Body of pancreas (tissue), 4 donors: ENCODE data around the gene TBX19. TPM values are rescaled to one million over a fixed set of nuclear protein-coding genes. Genes with fewer than 3 reads are reported as not detected.

ENCODE experiments used
- ATAC-seq: fragments of 150-250 bp; one replicate; pipeline ENCODE4 v1.9.1; 2016
- DNase-seq, 4 donors: peaks; one replicate each; pipeline ENCODE4 v3.0.0-alpha.2; 2019
- H3K27ac ChIP-seq, 4 donors: fragments of 200-600 bp; sonication (generic); 1 replicate in 3 of 4; 2 replicates in 1 of 4; pipeline versions ENCODE4 v1.5.1 to v1.6.1; 2016 to 2019; ENCODE audit warnings: mild to moderate bottlenecking in 1 of 4, mixed read lengths in 1 of 4, moderate library complexity in 1 of 4
- H3K27me3 ChIP-seq, 2 donors: fragments of 200-600 bp; sonication (generic); one replicate each; pipeline ENCODE4 v1.6.0; 2016; ENCODE audit warnings: mild to moderate bottlenecking in 1 of 2
- H3K36me3 ChIP-seq, 2 donors: fragments of 200-600 bp; sonication (generic); replicated peaks in 1 of 2; 2 replicates each; pipeline ENCODE4 v1.5.1; 2016; ENCODE audit warnings: low read depth in 2 of 2; ENCODE audit not compliant: insufficient read depth in 1 of 2
- H3K4me1 ChIP-seq: fragments of 200-600 bp; sonication (generic); one replicate; pipeline ENCODE4 v1.6.0; 2016
- H3K4me3 ChIP-seq, 2 donors: fragments of 200-600 bp; sonication (generic); 1 replicate in 1 of 2; 2 replicates in 1 of 2; pipeline ENCODE4 v1.5.1; 2016 to 2019
- H3K9me3 ChIP-seq, 3 donors: fragments of 200-600 bp; sonication (generic); 1 replicate in 2 of 3; 2 replicates in 1 of 3; pipeline ENCODE4 v1.5.1; 2016
- CTCF ChIP-seq, 7 experiments: fragments of 450-650 bp in 4 of 7; fragments of 200-600 bp in 3 of 7; sonication (generic) in 3 of 7; IDR thresholded peaks; one replicate each; pipeline ENCODE4 v1.5.1; 2016 to 2019; ENCODE audit warnings: antibody characterized with exemption in 7 of 7
- POLR2A ChIP-seq, 3 donors: fragments of 450-650 bp; IDR thresholded peaks; one replicate each; pipeline ENCODE4 v1.6.1; 2016; ENCODE audit warnings: antibody characterized with exemption in 3 of 3, mild to moderate bottlenecking in 2 of 3
- WGBS, 2 donors: methylation state at CpG; one replicate each; pipeline ENCODE4 v1.1.5; 2017; 5-methylcytosine and 5-hydroxymethylcytosine counted together
- intact Hi-C: fragments of 100-400 bp; cut with DNase I; formaldehyde crosslinking; loops from one replicate; pipeline ENCODE4 v1.15.1; 2023
- total RNA-seq, 2 donors: library from RNA; depleted of rRNA; stranded (reverse); fragments of >200 nt; gene quantifications; one replicate each; pipeline ENCODE4 v1.1.0, GENCODE V29; 2016

TBX19 gene
- total RNA-seq, 2 donors from 2014 or later: 0.78 to 2.0 TPM

- Histone ChIP-seq H3K4me1 (no peaks in the 10 kb centered on the region), H3K36me3 (no peaks in the 10 kb centered on the region), H3K4me3 (no peak overlapping the region), H3K27ac (no peak overlapping the region), H3K9me3 (no peaks in the 10 kb centered on the region), H3K27me3 (no peaks in the 10 kb centered on the region)
- TF ChIP-seq POLR2A (IDR thresholded peaks at IDR 0.05): no peak
- TF ChIP-seq CTCF (IDR thresholded peaks at IDR 0.05): no peak
- 93 to 100% methylated on average over 1 of the region's 1 CpG for WGBS, 2 donors
- ATAC-seq: no peak
- intact Hi-C loops: no loop called here
- no peak for DNase-seq
Measured at GRCh38 chr1:168331569-168331968, 50.9 kb downstream of the TBX19 start.

GRCh38 chr1:168333562-168334276, 53.0 kb downstream of the TBX19 start:
- no peaks in the 10 kb centered on the region for H3K36me3 ChIP-seq
- no peaks in the 10 kb centered on the region for H3K27me3 ChIP-seq
- DNase-seq: no peak
- no peaks in the 10 kb centered on the region for H3K9me3 ChIP-seq
- no peak overlapping the region for H3K4me3 ChIP-seq
- H3K27ac ChIP-seq: no peak overlapping the region
- 46 to 67% methylated on average over 6 of the region's 6 CpGs for WGBS, 2 donors
- ATAC-seq: no peak
- TF ChIP-seq CTCF (IDR thresholded peaks at IDR 0.05) (no peak), POLR2A (IDR thresholded peaks at IDR 0.05) (no peak)
- intact Hi-C loops: no loop called here
- H3K4me1 ChIP-seq: no peaks in the 10 kb centered on the region

- WGBS, 2 donors: 87 to 89% methylated on average over 1 of the region's 1 CpG
- no peaks in the 10 kb centered on the region for H3K4me1 ChIP-seq
- H3K9me3 ChIP-seq: no peaks in the 10 kb centered on the region
- TF ChIP-seq CTCF (IDR thresholded peaks at IDR 0.05) (no peak), POLR2A (IDR thresholded peaks at IDR 0.05) (no peak)
- H3K4me3 ChIP-seq: no peak overlapping the region
- no peaks in the 10 kb centered on the region for H3K27me3 ChIP-seq
- ATAC-seq: no peak
- no peak for DNase-seq
- no peak overlapping the region for H3K27ac ChIP-seq
- no peaks in the 10 kb centered on the region for H3K36me3 ChIP-seq
- intact Hi-C loops: no loop called here
Measured at GRCh38 chr1:168335500-168335899, 54.8 kb downstream of the TBX19 start.

- no peak overlapping the region for H3K27ac ChIP-seq
- DNase-seq (no peak), ATAC-seq (no peak)
- TF ChIP-seq CTCF (IDR thresholded peaks at IDR 0.05): no peak
- TF ChIP-seq POLR2A (IDR thresholded peaks at IDR 0.05): no peak
- WGBS, 2 donors: 77 to 80% methylated on average over 13 of the region's 13 CpGs
- no peak overlapping the region for H3K4me3 ChIP-seq
- intact Hi-C loops: no loop called here
- peaks cover 3% of the 10 kb centered on the region for H3K4me1 ChIP-seq
- H3K36me3 ChIP-seq: no peaks in the 10 kb centered on the region
- H3K27me3 ChIP-seq: no peaks in the 10 kb centered on the region
- no peaks in the 10 kb centered on the region for H3K9me3 ChIP-seq
Measured at GRCh38 chr1:168338589-168339503, 58.2 kb downstream of the TBX19 start.
